PC-3 (cell line): Measurements from ENCODE around the gene PCARE.

ENCODE experiments used
- CTCF ChIP-seq: fragments of 300-600 bp; sonication (generic); conservative IDR thresholded peaks from 2 replicates; pipeline ENCODE4 v1.5.1; 2017; ENCODE audit warnings: antibody characterized with exemption, low read depth, mild to moderate bottlenecking, low read length
- EZH2 ChIP-seq: fragments of 300-600 bp; sonication (generic); IDR thresholded peaks from one replicate; pipeline ENCODE4 v1.6.1; 2017; ENCODE audit warnings: antibody characterized with exemption, mild to moderate bottlenecking, low read length; ENCODE audit not compliant: unreplicated experiment

GRCh38 chr2:29105375-29105774 is 31.1 kb upstream of the PCARE start:
- TF ChIP-seq EZH2, result no peak
- no peak for TF ChIP-seq CTCF
